Measurements from ENCODE around the gene PLCH1.

The PLCH1 gene

DNA sequence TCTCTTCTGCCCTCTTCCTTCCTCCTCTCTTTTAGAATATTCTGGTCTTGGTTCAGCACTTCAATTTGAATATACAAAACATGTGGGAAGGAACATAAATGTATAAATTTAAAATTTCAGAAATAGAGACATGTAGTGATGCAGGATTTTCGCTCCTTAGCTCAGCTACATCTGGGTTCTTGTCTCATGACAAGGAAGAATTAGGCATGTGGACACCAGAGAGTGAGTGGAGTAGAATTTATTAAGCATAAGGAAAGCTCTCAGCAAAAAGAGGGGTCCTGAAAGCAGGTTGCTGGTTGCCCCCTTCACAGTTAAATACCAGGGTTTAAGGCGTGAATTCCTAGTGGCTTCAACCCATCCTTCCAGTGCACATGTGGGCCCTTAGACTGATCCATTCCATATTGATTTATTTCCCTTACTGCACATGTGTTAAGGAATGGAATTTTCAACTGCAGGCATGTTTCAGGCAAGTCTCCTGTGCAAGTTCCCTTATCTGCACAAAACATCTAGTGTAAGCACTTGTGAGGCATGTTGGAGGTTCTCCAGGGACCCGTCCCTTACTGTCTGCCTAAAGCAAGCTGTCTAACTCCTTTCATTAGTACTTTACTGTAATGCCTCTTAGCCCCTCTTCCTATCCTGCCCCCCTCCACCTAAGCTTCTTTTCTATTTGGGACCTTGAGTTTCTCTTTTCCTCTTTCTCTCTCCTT, 318.2 kb downstream of the PLCH1 start:
- in situ Hi-C loops (cut with HindIII; ENCODE audit: low sequenced_read_pairs): no loop called here

DNA sequence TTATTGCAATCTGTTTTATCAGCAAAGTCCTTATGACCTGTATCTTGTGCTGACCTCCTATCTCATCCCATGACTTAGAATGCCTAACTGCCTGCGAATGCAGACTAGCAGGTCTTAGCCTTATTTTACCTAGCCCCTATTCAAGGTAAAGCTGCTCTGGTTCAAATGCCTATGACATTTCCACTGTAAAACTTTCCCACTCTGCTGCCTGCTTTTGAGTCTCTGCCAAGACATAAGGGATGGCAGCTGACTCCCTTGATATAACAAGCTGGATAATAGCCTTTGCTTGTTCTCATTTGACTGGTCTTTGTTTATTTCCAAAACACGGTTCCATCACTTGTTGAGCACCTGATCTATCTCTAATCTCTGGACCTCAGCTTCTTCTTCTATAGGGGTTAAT, 319.5 kb downstream of the PLCH1 start:
- in situ Hi-C loops (cut with HindIII; ENCODE audit: low sequenced_read_pairs): no loop called here

DNA sequence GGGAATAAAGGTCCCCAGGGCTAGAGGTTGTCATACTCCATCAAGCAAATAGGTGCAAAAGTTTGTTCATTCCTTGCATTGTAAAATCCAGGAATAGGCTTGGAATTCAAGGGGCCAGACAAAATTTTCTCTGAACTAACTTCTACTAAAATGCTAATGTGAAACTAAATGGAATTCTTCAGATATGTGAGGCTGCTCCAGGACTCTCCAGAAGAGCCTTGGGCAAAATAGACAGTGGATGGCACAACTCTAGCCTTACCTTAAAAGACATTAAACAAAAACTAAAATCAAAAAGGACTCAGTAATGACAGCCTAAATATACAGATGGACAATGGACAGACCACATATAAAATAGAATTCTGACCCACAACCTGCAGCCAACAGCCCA, 320.6 kb downstream of the PLCH1 start:
- in situ Hi-C loops (cut with HindIII; ENCODE audit: low sequenced_read_pairs): no loop called here

DNA sequence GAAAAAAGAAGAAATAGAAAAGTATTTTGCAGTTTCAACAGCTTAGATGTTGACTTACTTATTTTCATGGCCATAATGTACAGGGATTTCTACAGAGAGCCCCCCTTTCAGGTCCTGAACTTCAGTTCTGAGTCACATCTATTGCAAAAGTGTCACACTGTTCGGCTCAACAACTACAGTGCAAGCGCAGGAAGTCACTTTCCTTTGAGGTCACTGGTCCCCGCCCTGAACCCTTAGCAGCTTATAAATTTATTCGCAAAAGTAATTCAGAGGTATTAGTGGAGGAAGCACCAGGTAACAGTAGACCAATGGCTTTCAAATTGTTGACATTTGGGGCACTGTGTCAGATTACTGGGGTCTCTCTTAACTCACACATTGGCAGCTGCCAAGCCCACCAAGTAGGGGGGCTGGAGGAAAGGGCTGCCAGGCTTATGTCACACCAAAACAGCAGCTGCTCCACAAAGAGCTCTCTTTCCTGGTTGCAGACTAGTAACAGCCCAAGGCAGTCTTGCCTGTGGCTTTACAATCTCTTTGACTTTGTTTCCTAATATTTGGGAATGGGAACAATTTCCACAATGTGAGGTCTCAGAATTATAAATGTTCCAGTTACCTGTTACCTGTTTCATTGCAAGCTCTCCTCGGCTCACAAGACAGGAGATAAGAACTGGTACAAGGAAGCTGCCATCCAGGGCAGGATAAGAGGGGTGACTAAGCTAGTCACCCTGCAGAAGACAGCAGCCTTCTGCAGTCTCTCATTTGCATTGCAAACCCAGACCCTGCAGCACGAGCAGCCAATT, 321.1 kb downstream of the PLCH1 start:
- in situ Hi-C loops (cut with HindIII; ENCODE audit: low sequenced_read_pairs): no loop called here

GRCh38 chr3:155420881-155421486, 323.9 kb downstream of the PLCH1 start:
- in situ Hi-C loops (cut with HindIII; ENCODE audit: low sequenced_read_pairs): no loop called here

DNA sequence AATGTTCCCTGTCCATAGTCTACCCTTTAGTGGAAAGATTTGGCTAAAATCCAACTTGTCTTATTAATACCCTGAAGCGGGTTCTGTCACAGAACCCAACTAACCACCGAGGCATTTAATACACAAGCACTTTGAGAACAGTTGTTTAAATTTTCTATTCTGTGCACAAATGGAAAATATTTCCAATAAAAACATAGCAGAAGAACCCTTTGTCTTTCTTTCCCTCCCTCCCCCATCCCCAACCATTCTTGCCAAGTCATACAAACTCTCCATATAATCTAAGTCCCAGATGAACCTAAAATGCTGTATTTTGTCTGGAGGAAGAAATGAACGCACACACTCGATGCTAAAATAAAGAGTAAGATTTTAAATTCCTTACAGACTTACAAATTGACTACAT, 324.5 kb downstream of the PLCH1 start:
- in situ Hi-C loops (cut with HindIII; ENCODE audit: low sequenced_read_pairs): no loop called here

GRCh38 chr3:155418407-155418806, 326.5 kb downstream of the PLCH1 start:
- in situ Hi-C loops (cut with HindIII; ENCODE audit: low sequenced_read_pairs): no loop called here

- in situ Hi-C loops (cut with HindIII; ENCODE audit: low sequenced_read_pairs): no loop called here
Measured at GRCh38 chr3:155417119-155417517, 327.8 kb downstream of the PLCH1 start.

- in situ Hi-C loops (cut with HindIII; ENCODE audit: low sequenced_read_pairs): no loop called here
Measured at GRCh38 chr3:155416500-155417118, 328.3 kb downstream of the PLCH1 start.

DNA sequence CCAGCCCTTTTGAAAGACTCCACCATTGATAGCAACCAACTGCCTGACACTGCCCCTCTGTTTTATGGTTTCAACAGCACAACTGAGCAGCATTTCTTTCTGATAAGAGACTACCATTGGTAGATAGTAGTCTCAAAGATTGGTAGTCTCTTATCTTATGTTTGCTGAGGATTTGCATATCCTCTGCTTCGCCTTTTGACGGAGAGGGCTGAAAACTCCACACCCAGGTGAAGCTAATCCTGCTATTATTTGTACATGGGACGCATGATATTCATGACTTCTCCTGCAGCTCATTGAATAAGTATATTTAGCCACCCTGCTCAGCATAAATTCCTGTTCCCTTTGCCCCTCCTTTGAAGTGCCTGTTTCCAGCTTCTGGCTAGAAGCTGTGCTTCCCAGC, 332.0 kb downstream of the PLCH1 start:
- in situ Hi-C loops (cut with HindIII; ENCODE audit: low sequenced_read_pairs): no loop called here

DNA sequence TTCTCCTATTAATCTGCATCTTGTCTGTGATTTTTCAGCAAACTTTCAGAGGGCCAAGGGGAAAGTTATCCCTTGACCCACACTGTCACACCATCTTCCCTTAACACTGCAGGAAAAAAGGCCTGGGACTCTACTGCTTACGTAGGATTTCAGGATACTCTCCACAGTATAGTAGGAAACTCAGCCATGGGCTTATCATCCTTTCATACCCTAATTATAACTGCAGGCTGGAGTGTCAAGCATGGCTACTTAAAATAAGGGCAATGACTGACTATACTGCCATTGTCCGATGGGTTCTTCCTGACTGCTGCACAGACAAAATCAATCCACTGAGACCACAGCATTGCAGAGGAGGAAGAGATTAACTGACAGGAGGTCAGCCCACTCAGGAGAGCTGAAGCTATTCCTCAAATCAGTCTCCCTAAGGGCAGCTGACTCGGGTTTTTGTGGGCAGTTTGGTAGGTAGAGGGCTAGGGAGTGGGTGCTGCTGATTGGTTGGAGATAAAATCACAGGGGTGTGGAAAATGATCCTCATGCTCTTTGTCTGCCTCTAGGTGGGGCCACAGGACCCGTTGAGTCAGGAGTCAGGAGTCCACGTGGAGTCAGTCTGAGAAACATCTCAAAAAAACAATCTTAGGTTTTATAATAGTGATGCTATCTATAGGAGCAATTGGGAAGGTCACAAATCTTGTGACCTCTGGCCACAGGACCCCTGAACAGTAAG, 333.2 kb downstream of the PLCH1 start:
- in situ Hi-C loops (cut with HindIII; ENCODE audit: low sequenced_read_pairs): no loop called here

DNA sequence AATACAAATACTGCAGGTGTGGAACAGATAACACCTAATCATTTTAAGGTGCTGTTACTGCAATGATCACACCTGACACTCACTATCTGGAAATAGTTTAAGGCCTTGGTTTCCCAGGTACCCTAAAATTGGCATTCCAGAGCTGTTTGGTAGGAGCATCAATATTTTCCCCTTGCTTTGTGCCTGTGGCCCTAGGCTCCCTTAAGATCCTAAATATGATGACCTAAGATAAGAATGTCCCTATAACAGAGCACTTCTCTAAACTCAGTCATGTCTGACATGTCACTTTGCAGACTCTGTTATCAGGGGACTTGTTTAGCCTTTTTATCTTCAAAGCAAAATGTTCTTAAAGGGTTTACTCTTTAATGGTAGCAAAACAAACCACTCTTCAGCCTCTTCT, 335.5 kb downstream of the PLCH1 start:
- in situ Hi-C loops (cut with HindIII; ENCODE audit: low sequenced_read_pairs): no loop called here

DNA sequence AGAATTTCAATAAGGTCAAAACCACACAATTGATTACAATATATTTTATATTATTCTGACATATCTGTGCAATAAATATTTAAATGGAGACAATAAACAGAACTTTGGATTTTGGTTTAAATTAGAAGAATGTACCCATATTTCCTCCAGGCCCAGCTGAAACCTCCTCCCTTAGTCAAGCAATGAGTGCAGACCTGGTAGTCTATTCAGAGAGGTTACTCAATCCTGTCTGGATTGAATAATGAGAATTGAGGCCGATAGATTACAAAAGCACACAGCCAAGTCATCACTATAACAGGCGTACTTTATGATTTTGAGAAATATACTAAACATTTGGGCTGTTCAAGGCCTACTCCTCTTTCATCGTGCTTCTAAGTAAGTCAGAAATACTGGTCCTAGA, 336.9 kb downstream of the PLCH1 start:
- in situ Hi-C loops (cut with HindIII; ENCODE audit: low sequenced_read_pairs): no loop called here

- in situ Hi-C loops (cut with HindIII; ENCODE audit: low sequenced_read_pairs): no loop called here
Measured at GRCh38 chr3:155407331-155407730, 337.5 kb downstream of the PLCH1 start.

- in situ Hi-C loops (cut with HindIII; ENCODE audit: low sequenced_read_pairs): no loop called here
Measured at GRCh38 chr3:155404486-155404885, 340.4 kb downstream of the PLCH1 start.

DNA sequence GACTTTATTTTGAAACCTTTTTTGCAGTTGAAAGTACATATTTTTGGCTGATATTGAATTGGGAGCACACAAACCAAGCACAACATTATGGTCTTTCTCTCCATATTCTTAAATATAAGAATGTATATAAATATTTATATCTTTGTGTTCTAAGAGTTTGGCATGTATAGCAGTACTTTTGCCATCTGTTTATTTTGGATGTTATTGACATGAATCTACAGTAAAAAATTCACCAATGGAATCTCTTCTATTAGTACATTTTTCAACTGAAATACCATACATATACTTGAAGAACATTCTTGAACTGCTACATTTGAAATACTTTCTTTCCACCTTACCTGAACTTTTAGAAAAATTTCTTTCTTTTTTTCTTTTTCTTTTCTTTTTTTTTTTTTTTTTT, 342.2 kb downstream of the PLCH1 start:
- in situ Hi-C loops (cut with HindIII; ENCODE audit: low sequenced_read_pairs): no loop called here

- in situ Hi-C loops (cut with HindIII; ENCODE audit: low sequenced_read_pairs): loop anchor here (25.0 kb wide), 1 partner anchor 314 kb away; no protein-coding TSS in a partner anchor
Measured at GRCh38 chr3:155398046-155398445, 346.8 kb downstream of the PLCH1 start.

DNA sequence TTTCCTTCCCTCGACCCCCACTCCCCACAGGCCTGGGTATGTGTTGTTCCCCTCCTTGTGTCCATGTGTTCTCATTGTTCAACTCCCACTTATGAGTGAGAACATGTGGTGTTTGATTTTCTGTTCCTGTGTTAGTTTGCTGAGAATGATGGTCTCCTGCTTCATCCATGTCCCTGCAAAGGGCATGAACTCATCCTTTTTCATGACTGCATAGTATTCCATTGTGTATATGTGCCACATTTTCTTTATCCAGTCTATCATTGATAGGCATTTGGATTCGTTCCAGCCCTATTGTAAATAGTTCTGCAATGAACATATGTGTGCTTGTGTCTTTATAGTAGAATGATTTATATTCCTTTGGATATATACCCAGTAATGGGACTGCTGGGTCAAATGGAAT, 350.0 kb downstream of the PLCH1 start:
- in situ Hi-C loops (cut with HindIII; ENCODE audit: low sequenced_read_pairs): loop anchor here (25.0 kb wide), 1 partner anchor 317 kb away; no protein-coding TSS in a partner anchor

GRCh38 chr3:155394240-155394639, 350.6 kb downstream of the PLCH1 start:
- in situ Hi-C loops (cut with HindIII; ENCODE audit: low sequenced_read_pairs): loop anchor here (25.0 kb wide), 1 partner anchor 318 kb away; no protein-coding TSS in a partner anchor

DNA sequence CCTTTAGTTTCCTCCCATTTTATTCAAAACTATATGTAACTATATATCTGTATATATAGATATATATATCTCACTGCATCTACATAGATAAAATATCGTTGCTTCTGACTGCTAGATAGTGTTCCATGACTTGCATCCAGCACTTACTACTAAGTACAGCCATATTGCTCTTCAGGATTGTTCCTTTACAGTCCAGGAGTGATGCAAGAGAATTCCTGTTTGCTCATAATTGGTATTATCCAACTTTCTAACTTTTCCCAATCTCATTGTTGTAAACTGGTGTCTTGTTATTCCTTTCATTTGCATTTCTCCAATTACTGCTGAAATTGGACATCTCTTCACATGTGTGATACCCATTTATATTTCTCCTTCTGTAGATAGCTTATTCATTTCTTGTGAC, 351.6 kb downstream of the PLCH1 start:
- in situ Hi-C loops (cut with HindIII; ENCODE audit: low sequenced_read_pairs): loop anchor here (25.0 kb wide), 1 partner anchor 319 kb away; no protein-coding TSS in a partner anchor

DNA sequence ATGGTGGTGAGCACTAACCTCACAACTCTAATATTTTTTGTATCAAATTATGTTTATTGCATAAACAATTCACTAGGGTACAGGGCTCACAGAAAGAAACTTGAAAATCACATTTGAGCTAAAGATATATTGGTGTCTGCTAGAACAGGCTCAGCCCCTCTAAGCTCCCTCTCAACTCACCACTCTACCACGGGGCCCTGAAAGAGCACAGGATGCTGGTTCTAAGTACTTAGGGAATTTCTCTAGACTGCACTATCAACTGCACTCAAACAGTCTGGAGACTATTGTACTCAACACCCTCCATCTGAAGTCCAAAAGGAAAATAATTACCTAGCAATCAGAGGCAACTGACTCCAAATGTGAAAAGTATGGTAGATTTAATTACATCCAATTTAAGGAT, 352.7 kb downstream of the PLCH1 start:
- in situ Hi-C loops (cut with HindIII; ENCODE audit: low sequenced_read_pairs): loop anchor here (25.0 kb wide), 1 partner anchor 320 kb away; no protein-coding TSS in a partner anchor

Data from endothelial cell of hepatic sinusoid (primary cell).